Upper lobe of left lung (tissue), 4 donors: ENCODE data around the gene DGKZ.

Source experiments
- EP300 ChIP-seq, 4 donors: sonication (generic); formaldehyde crosslinking; IDR thresholded peaks; one replicate each; pipeline ENCODE4 v1.5.1; 2017; ENCODE audit warnings: antibody characterized with exemption in 4 of 4, control low read depth in 2 of 4
- POLR2A ChIP-seq, 4 donors: fragments of 450-650 bp; IDR thresholded peaks; one replicate each; pipeline ENCODE4 v1.5.1; 2016 to 2017; ENCODE audit warnings: antibody characterized with exemption in 4 of 4, mild to moderate bottlenecking in 2 of 4
- POLR2AphosphoS5 ChIP-seq, 2 donors: sonication (generic); formaldehyde crosslinking; IDR thresholded peaks; one replicate each; pipeline ENCODE4 v1.5.1; 2017; ENCODE audit warnings: antibody characterized with exemption in 2 of 2
- TF ChIP-seq, protein P1 (sequence below), 6 experiments: fragments of 450-650 bp in 4 of 6; fragments of 200-600 bp in 2 of 6; sonication (generic) in 2 of 6; IDR thresholded peaks; one replicate each; pipeline ENCODE4 v1.5.1; 2016 to 2019; ENCODE audit warnings: antibody characterized with exemption in 6 of 6

DNA sequence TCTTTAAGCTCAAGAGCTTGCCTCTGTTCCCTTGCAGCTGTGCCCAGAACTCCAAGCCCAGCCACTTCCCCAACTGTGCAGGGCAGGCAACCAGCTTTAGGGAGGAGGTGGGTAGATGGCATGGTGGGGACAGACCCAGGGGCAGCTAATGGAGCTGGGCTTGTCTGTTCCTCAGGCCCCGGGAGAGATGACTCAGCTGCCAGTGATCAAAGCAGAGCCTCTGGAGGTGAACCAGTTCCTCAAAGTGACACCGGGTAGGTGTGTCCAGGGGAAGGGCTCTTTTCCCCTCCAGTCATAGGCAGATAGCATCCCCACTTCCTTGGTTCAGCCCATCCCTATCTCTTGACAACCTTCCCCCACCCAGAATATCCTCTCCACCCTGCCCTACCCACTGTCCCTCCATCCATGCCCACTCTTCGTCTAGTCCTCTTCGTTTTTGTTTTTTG, 37.4 kb upstream of the DGKZ start:
- TF ChIP-seq EP300 (IDR thresholded peaks at IDR 0.05) (no peak), POLR2AphosphoS5 (IDR thresholded peaks at IDR 0.05) (no peak), POLR2A (IDR thresholded peaks at IDR 0.05) (no peak)
- TF ChIP-seq, protein P1, sequence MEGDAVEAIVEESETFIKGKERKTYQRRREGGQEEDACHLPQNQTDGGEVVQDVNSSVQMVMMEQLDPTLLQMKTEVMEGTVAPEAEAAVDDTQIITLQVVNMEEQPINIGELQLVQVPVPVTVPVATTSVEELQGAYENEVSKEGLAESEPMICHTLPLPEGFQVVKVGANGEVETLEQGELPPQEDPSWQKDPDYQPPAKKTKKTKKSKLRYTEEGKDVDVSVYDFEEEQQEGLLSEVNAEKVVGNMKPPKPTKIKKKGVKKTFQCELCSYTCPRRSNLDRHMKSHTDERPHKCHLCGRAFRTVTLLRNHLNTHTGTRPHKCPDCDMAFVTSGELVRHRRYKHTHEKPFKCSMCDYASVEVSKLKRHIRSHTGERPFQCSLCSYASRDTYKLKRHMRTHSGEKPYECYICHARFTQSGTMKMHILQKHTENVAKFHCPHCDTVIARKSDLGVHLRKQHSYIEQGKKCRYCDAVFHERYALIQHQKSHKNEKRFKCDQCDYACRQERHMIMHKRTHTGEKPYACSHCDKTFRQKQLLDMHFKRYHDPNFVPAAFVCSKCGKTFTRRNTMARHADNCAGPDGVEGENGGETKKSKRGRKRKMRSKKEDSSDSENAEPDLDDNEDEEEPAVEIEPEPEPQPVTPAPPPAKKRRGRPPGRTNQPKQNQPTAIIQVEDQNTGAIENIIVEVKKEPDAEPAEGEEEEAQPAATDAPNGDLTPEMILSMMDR (IDR thresholded peaks at IDR 0.05) = no peak
